ENCODE measurements around the gene RBCK1.

RBCK1 gene

DNA sequence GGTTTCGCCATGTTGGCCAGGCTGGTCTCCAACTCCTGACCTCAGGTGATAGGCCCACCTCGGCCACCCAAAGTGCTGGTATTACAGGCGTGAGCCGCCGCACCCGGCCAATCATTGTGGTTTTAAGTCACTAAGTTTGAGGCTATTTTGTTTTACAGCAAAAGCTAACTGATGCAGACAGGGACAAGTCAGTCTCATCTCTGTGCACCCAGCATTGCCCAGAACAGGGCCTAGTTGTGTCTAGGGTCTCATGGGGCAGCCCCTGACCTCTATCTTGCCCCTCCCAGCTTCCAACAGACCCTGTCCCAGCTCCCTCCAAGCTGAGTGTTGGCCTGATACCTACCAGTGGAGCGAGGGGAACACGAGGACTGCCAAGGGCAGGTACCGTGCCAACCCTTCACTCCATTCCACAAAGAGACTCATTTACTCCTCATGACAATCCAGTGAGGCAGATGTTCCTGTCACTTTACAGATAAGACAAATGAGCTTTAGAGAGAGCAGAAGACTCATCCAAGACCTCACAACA lies 8.9 kb upstream of the RBCK1 start:
- DNase-seq (ENCODE audit: low read depth) = no peak

DNA sequence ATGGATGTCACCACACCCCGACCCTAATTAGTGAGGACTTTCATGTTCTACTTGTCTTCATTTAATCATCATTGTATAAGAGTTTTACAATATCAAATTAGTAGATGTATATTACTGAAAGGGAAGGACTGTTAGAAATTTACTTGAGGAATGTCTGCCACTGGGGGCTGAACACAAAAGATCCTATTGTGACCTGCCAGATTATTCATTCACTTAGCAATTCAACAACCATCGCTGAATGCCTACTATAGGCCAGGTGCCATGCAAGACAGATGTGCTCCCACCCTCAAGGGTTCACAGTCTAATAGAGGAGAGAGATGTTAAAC lies 8.0 kb upstream of the RBCK1 start:
- DNase-seq (ENCODE audit: low read depth) = no peak

- DNase-seq (ENCODE audit: low read depth) = no peak
Measured at GRCh38 chr20:400454-401275, 7.4 kb upstream of the RBCK1 start.

GRCh38 chr20:401682-402495 lies 6.2 kb upstream of the RBCK1 start:
- no peak for DNase-seq (ENCODE audit: low read depth)

- DNase-seq (ENCODE audit: low read depth) = no peak
Measured at GRCh38 chr20:402496-402885, 5.6 kb upstream of the RBCK1 start.

DNA sequence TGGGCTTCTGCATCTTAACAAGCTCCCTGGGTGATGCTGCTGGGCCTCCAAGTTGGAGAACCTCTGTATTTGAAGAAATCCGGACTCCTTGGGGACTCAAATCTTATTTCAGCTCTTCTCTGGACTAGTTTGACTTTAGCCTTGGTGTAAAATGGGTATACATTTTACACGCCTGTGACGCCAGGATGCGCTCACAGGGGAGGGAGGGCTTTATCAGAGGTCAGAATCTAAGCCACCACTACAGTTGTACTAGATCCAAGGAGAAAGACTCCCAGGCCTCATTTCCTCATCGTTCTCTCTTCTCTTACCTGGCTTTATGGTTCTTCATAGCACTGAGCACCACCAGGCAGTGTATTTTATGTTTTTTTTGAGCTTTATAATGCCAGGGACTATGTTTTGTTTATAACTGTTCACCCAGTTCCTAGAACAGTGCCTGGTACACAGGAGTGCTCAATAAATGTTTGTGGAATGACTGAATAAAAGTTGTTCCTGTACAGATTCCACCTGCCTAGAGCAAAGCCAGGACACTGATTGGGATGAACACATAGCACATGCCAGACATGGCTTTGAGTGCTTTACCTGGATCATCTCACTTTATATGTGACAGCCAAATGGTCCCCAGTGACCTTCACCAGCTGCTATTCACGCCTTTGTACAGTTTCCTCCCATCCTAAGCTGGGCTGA lies 5.1 kb upstream of the RBCK1 start:
- DNase-seq (ENCODE audit: low read depth) = no peak

- no peak for DNase-seq (ENCODE audit: low read depth)
Measured at GRCh38 chr20:403582-403957, 4.5 kb upstream of the RBCK1 start.

DNA sequence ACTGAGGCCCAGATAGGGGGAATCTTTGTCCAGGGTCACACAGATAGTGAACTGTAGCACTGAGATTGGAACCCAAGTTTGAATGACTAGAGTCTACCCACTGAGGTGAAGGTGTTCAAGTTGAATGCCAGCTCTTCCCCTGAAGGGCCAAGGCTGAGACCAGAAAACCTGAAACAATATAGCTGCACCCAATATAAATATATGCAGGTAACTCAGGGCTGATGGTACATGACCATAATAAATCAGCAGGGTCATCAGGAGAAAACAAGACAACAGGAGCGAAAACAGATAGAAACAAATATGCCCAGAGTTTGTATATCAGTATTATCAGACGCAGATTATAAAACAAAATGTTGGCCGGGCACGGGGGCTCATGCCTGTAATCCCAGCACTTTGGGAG lies 4.0 kb upstream of the RBCK1 start:
- DNase-seq (ENCODE audit: low read depth) = no peak

DNA sequence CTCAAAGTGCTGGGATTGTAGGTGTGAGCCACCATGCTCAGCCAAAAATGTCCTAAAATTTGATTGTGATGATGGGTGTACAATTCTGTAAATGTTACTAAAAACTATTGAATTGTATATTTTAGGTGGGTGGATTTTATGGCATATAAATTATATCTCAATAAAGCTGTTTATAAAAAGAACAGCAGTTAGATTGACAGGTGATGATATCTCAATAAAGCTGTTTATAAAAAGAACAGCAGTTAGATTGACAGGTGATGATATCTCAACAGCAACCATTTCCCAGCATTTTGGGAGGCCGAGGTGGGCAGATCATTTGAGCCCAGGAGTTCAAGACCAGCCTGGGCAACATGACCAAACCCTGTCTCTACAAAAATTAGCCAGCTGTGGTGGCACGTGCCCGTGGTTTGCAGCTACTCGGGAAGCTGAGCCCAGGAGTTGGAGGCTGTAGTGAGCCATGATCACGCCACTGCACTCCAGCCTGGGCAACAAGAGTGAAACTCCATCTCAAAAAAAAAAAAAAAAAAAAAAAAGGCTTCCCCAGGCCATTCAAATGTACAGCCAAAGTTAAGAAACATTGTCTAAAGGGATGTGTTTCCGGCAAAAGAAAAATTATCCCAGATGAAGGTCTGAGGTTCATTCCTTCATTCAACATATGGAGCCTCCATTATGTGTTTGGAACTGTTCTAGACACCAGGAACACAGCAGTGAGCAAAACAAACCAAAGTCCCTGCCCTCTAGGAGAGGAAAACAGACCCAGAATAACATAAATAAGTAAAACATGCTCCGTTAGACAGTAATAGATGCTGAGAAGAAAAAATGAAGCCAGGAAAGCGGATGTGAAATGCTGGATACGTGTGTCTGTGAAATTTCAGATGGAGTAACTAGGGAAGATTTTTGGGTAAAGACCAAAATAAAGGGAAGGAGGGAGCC lies 1.6 kb upstream of the RBCK1 start:
- DNase-seq (ENCODE audit: low read depth) = no peak

GRCh38 chr20:407133-407952 lies 756 bp upstream of the RBCK1 start:
- peak; percentile 72 for DNase-seq (ENCODE audit: low read depth)

DNA sequence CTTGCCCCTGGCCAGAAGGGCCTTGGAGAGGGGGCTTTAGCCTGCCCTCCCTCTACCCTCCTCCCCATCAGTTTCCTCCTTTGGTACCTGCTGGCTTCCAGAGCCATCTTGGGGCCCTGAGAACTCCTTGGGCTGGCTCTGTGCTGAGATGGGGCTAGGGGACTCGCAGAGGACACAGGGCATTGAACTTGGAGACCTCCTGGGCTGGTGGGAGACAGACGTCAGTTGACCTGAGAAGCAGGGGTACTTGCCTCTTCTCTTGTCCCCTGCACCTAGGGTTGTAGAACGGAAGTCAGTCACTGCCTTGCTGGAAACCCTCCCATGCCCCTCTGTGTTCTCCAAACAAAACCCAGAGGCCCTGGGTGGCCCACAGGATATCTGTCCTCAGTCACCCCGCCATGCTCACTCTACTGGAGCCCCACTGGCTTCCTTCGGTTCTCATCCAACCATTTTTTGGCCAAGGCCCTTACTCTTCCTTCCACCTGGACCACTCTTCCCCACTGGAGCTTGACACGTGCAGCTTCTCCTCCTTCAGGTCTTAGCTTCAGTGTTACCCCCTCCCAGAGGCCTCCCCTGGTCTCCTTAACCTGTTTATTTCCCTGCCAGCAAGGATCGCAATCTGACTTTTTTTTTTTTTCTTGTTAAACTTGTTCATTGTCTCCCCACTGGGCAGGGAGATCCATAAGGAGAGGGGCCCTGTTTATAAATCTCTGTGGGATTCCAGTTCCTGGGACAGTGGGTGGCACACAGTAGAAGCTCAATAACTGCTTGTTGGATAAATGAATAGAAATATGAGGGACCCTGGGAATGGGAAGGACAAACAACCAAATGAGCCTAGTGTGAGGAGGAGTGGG lies 971 bp downstream of the RBCK1 start:
- no peak for DNase-seq (ENCODE audit: low read depth)

GRCh38 chr20:409697-410559 lies 1.8 kb downstream of the RBCK1 start:
- DNase-seq (ENCODE audit: low read depth) = no peak

GRCh38 chr20:412081-412480 lies 4.0 kb downstream of the RBCK1 start:
- DNase-seq (ENCODE audit: low read depth) = no peak

DNA sequence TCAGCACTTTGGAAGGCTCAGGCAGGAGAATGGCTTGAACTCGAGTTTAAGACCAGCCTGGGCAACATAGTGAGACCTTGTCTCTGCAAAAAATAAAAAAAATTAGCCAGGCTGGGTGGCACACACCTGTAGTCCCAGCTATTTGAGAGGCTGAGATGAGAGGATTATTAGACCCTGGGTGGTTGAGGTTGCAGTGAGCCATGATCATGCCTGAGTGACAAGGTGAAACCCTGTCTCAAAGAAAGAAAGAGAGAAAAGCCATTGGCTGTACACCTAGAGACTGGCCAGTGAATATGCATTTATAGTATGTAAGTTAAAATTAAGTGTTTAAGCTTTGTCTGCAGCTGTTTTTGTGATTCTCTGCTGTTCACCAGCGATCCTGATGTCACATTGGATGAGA lies 6.1 kb downstream of the RBCK1 start:
- DNase-seq (ENCODE audit: low read depth) = no peak

GRCh38 chr20:415820-416322 lies 7.8 kb downstream of the RBCK1 start:
- no peak for DNase-seq (ENCODE audit: low read depth)

GRCh38 chr20:416950-417800 lies 9.1 kb downstream of the RBCK1 start:
- no peak for DNase-seq (ENCODE audit: low read depth)

GRCh38 chr20:417801-418342 lies 9.8 kb downstream of the RBCK1 start:
- DNase-seq (ENCODE audit: low read depth) = no peak
